Stimulated activated CD4-positive, alpha-beta T cell treated with anti-CD3 and anti-CD28 coated beads, Interleukin-15, amount 100 ng/mL, for 24 hours (primary cell): ENCODE results near the gene TMEM129.

ENCODE experiments used
- DNase-seq: peaks from one replicate; pipeline ENCODE4 v3.0.0-alpha.2; 2020

The TMEM129 gene

GRCh38 chr4:1758306-1759121, 37.4 kb upstream of the TMEM129 start:
- DNase-seq, result no peak

- no peak for DNase-seq
Observed at GRCh38 chr4:1757836-1758235, 36.7 kb upstream of the TMEM129 start.

- no peak for DNase-seq
Observed at GRCh38 chr4:1756893-1757779, 36.0 kb upstream of the TMEM129 start.

GRCh38 chr4:1756079-1756478, 35.0 kb upstream of the TMEM129 start:
- DNase-seq, result no peak

- DNase-seq, result no peak
Observed at GRCh38 chr4:1755297-1755696, 34.2 kb upstream of the TMEM129 start.

- DNase-seq, result no peak
Observed at GRCh38 chr4:1754336-1754735, 33.2 kb upstream of the TMEM129 start.

- DNase-seq, result no peak
Observed at GRCh38 chr4:1753697-1754311, 32.7 kb upstream of the TMEM129 start.

- no peak for DNase-seq
Observed at GRCh38 chr4:1753294-1753696, 32.2 kb upstream of the TMEM129 start.

- peak; percentile 63 for DNase-seq
Observed at GRCh38 chr4:1752284-1753041, 31.3 kb upstream of the TMEM129 start.

- no peak for DNase-seq
Observed at GRCh38 chr4:1751919-1752283, 30.8 kb upstream of the TMEM129 start.

- DNase-seq, result no peak
Observed at GRCh38 chr4:1751155-1751918, 30.2 kb upstream of the TMEM129 start.

- no peak for DNase-seq
Observed at GRCh38 chr4:1750381-1751154, 29.4 kb upstream of the TMEM129 start.

GRCh38 chr4:1749826-1750225, 28.7 kb upstream of the TMEM129 start:
- no peak for DNase-seq

- no peak for DNase-seq
Observed at GRCh38 chr4:1749370-1749769, 28.2 kb upstream of the TMEM129 start.

- peak; percentile 91 for DNase-seq
Observed at GRCh38 chr4:1748465-1748995, 27.4 kb upstream of the TMEM129 start.

- DNase-seq, result no peak
Observed at GRCh38 chr4:1747603-1747967, 26.5 kb upstream of the TMEM129 start.

GRCh38 chr4:1746919-1747602, 25.9 kb upstream of the TMEM129 start:
- no peak for DNase-seq

- peak; percentile 89 for DNase-seq
Observed at GRCh38 chr4:1746265-1746691, 25.2 kb upstream of the TMEM129 start.

GRCh38 chr4:1745697-1746096, 24.6 kb upstream of the TMEM129 start:
- no peak for DNase-seq

GRCh38 chr4:1745165-1745564, 24.0 kb upstream of the TMEM129 start:
- no peak for DNase-seq
